Vagina (tissue), 2 donors: ENCODE results near the gene HDAC8. TPM values are rescaled to one million over a fixed set of nuclear protein-coding genes. Genes with fewer than 3 reads are reported as not detected.

Experiments used
- DNase-seq, 2 donors: peaks; one replicate each; pipeline ENCODE4 v3.0.0-alpha.2; 2017; ENCODE audit errors: extremely low spot score in 2 of 2
- H3K27ac ChIP-seq: fragments of 200-600 bp; sonication (generic); one replicate; pipeline ENCODE4 v1.5.1; 2019
- H3K27me3 ChIP-seq: fragments of 200-600 bp; sonication (generic); one replicate; pipeline ENCODE4 v1.5.1; 2019
- H3K36me3 ChIP-seq, 2 donors: fragments of 200-600 bp; sonication (generic); one replicate each; pipeline ENCODE4 v1.5.1; 2017 to 2019
- H3K4me1 ChIP-seq: fragments of 200-600 bp; sonication (generic); one replicate; pipeline ENCODE4 v1.5.1; 2019
- H3K4me3 ChIP-seq, 2 donors: fragments of 200-600 bp; sonication (generic); 1 replicate in 1 of 2; 2 replicates in 1 of 2; pipeline ENCODE4 v1.5.1; 2016 to 2019
- H3K9me3 ChIP-seq: fragments of 200-600 bp; sonication (generic); one replicate; pipeline ENCODE4 v1.5.1; 2019
- CTCF ChIP-seq, 3 experiments: fragments of 450-650 bp in 2 of 3; fragments of 200-600 bp in 1 of 3; sonication (generic) in 1 of 3; IDR thresholded peaks; one replicate each; pipeline ENCODE4 v1.5.1; 2017 to 2019; ENCODE audit warnings: antibody characterized with exemption in 3 of 3, mild to moderate bottlenecking in 2 of 3, moderate library complexity in 2 of 3
- POLR2A ChIP-seq, 2 donors: fragments of 450-650 bp; IDR thresholded peaks; one replicate each; pipeline ENCODE4 v1.6.1; 2017; ENCODE audit warnings: antibody characterized with exemption in 2 of 2, mild to moderate bottlenecking in 2 of 2, moderate library complexity in 2 of 2
- POLR2AphosphoS5 ChIP-seq, 2 donors: sonication (generic); formaldehyde crosslinking; IDR thresholded peaks; one replicate each; pipeline ENCODE4 v1.9.0; 2017; ENCODE audit warnings: antibody characterized with exemption in 2 of 2, mild to moderate bottlenecking in 2 of 2, low read depth in 1 of 2; ENCODE audit not compliant: insufficient read depth in 1 of 2
- intact Hi-C: fragments of 100-400 bp; cut with DNase I; formaldehyde crosslinking; loops from one replicate; pipeline ENCODE4 v1.15.1; 2023
- small RNA-seq: library from RNA; depleted of rRNA; stranded (forward); fragments of <200 nt; gene quantifications from one replicate; pipeline ENCODE3, GENCODE V24; 2016
- total RNA-seq: library from RNA; depleted of rRNA; stranded (reverse); fragments of >200 nt; gene quantifications from one replicate; pipeline ENCODE4 v1.2.3, GENCODE V29; 2016

Gene HDAC8
- total RNA-seq, 1 donor from 2014 or later = 33.4 TPM

- no peak overlapping the region for H3K27ac ChIP-seq
- no peaks in the 10 kb centered on the region for H3K27me3 ChIP-seq
- DNase-seq = no peak
- H3K9me3 ChIP-seq = no peaks in the 10 kb centered on the region
- no peaks in the 10 kb centered on the region for H3K4me1 ChIP-seq
- H3K4me3 ChIP-seq = no peak overlapping the region
- intact Hi-C loops = no loop called here
- TF ChIP-seq POLR2A (IDR thresholded peaks at IDR 0.05) = no peak
- no peak for TF ChIP-seq POLR2AphosphoS5 (IDR thresholded peaks at IDR 0.05; ENCODE audit: insufficient read depth in 1 of 2, low read depth in 1 of 2)
- TF ChIP-seq CTCF (IDR thresholded peaks at IDR 0.05) = no peak
- no peaks in the 10 kb centered on the region for H3K36me3 ChIP-seq
Measured at GRCh38 chrX:72282302-72282701, 290.3 kb downstream of the HDAC8 start.

DNA sequence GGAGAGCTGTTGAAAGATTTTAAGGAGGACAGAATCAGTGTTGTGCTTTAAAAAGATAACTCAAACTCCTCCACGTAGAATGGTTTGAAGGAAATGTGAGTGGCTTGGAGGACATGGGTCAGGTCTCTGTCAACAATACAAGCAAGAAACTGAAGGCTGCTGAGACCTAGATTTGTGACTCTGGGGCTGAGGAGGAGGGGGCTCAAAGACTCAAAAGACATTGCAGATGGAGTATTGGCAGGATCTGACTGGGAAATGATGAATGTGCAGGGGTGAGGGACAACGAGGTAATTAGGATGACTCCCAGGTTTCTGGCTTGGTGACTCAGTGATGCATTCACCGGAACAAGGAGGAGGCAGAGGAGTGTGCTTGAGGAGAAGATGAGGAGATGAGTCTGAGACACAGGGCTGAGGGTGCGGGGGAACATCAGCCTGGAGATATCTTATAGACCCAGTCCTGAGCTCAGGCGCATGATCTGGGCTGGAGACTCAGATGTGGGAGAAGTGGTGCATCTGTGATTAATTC is 292.3 kb downstream of the HDAC8 start:
- Histone ChIP-seq H3K4me1 (peaks cover 11% of the 10 kb centered on the region), H3K36me3 (peaks cover 0 to 2% of the 10 kb centered on the region in 2 donors), H3K27ac (no peak overlapping the region), H3K9me3 (no peaks in the 10 kb centered on the region), H3K4me3 (no peak overlapping the region), H3K27me3 (no peaks in the 10 kb centered on the region)
- DNase-seq = no peak
- intact Hi-C loops = no loop called here
- TF ChIP-seq POLR2A (IDR thresholded peaks at IDR 0.05) = no peak
- TF ChIP-seq POLR2AphosphoS5 (IDR thresholded peaks at IDR 0.05; ENCODE audit: insufficient read depth in 1 of 2, low read depth in 1 of 2) = no peak
- TF ChIP-seq CTCF (IDR thresholded peaks at IDR 0.05) = no peak

Small RNAs within 50 kb of the gene (small RNA-seq; reads per million reads assigned to genes)
- not detected for gene RF00019
- not detected for gene RNU2-68P

Other genes with a start within 250 kb of the HDAC8 start
- gene PHKA1, start 141.5 kb upstream of the HDAC8 start, total RNA-seq = 5.2 TPM
- gene DMRTC1B, start 204.0 kb upstream of the HDAC8 start, total RNA-seq = not detected
- gene FAM236B, start 209.8 kb upstream of the HDAC8 start, total RNA-seq = not detected
- gene FAM236D, start 235.4 kb upstream of the HDAC8 start, total RNA-seq = not detected